ENCODE results near the gene FAM120B.

- TF ChIP-seq POLR2AphosphoS5 (IDR thresholded peaks at IDR 0.05; ENCODE audit: borderline replicate concordance, low read depth, low read length) (no peak), EZH2 (IDR thresholded peaks at IDR 0.05) (no peak)
These were observed 44.0 kb upstream of the FAM120B start for GRCh38 chr6:170262489-170263088.

All from SK-N-MC (cell line).